NCI-H2196 (cell line): ENCODE results near the gene DPH7.
"Not testable (repeated sequence)": the region's sequence is repeated elsewhere in the genome, so short reads cannot be mapped to it uniquely, and the experiment has no call there.

Experiments
- DNase-seq: peaks from one replicate; lab custom pipeline; 2025; ENCODE audit not compliant: unreplicated experiment; lab: John Stamatoyannopoulos, UW

The DPH7 gene

DNA sequence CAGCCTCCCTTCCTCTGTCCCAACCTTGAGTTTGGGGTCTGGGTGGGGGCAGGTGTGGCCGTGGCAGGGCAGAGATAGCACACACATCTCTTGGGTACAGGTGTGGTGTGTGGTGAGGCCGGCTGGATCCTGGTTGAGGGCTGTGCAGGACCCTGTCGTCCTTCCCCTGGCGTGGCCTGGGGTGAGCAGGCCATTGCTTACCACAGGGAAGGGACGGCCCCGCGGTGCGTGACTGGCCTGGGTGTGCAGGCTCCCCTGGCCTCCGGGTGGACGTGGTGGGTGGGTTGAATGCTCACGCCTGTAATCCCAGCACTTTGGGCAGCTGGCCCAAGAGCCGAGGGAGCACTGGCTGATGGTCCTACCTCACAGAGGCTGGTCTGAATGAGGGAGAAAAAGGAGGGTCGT lies 28.0 kb upstream of the DPH7 start:
- DNase-seq, result no peak

DNA sequence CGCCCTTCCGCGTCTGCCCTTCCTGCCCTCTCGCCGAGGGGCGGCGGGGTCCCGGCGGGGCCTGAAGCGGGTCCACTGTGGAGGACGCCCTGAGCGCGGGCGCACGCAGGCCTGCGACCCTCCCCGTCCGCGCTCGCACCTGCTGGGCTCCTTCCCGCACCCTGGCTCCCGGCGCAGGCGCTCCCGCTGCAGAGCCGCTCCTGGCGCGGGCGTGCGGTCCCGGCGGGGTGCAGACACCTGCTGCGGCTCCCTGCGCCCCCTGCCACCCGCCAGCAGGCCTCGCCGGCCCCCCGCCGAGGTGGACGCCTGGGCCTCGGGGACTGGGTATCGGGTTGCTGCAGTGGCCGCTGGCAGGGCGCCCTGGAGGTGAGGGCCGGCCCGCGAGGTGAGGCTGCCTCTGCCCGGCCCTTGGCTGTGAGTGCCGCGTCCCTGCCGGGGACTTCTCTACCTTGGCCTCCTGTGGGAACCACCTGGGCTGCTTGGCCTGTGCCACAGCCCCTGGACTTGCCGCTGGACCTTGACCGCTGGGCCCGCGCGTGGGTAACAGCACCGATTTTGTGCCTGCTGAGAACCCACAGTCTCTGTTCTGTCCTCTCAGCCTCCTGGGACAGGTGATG lies 27.4 kb upstream of the DPH7 start:
- DNase-seq, result peak; percentile 38

DNA sequence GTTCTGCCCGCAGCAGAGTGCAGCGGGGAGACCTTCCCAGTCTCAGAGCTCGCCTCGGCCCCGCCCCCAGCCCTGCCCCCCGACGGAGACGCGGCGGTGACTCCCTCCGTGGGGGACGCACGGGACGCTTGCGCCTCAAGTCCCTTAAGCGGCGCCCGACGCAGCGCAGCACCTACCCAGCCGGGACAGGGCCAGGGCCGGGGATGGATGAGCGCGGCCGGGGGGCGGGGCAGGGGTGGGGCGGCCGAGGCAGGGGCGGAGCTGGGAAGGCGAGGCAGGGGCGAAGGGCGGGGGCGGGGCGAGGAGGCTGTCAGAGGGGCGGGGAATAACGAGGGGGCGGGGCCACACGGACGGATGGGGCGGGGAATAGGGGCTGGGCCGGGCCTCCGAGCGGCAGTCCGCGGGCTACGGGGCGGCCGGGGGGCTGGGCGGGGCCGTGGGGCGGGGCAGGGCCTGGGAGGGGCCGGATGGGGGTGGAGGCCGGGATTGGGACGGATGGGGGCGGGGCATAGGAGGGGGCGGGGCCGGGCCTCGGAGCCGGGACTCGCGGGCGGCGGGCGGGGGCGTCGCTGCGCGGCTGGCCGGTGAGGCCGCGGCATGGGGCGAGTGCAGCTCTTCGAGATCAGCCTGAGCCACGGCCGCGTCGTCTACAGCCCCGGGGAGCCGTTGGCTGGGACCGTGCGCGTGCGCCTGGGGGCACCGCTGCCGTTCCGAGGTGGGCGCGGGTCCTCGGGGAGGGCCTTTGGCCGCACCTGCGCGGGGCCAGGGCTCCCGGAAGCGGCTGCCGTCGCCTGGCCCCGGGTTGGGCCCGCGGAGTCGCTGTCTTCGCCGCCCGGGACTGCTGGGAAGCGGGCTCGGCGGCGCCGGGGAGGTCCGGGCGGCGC lies 26.6 kb upstream of the DPH7 start, which contains the start of gene ARRDC1:
ARRDC1 (plus strand) TSS at position 566 of the 884 bp plus-strand sequence; CDS start at position 598, 32 bp downstream.
- peak; percentile 94 for DNase-seq

DNA sequence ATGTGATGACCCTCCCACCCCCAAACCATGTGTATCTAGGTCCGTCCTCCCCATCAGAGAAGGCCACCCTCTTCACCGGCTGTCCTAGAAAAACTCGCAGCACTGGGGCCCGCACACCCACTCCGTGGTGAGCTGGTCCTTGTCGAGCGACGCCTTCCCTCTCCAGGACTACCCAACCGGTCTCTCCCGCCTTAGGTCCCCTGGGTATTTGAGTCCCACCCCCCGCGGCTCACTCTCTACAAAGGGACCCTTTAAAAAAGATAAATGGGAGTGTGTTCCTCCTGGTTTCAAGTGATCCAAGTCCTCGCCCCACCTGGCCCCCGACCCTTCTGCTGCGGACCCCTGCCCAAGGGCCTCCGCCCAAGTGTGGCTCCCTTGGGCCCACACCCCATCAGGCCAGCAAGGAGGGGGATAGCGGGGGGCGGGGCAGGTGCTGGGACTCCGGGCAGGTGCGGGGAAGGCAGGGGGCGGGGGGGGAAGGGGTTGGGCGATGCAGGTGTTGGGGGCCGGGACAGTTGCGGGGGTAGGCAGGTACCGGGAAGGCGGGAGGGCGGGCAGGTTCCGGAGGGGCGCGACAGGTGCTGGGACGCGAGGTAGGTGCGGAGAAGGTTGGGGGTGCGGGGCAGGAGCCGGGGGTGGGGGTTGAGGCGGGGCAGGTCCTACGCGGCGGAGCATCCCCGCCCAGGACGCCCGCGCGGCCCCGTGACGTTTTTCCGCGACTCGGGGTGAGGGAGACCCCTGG lies 25.8 kb upstream of the DPH7 start:
- DNase-seq, result no peak

DNA sequence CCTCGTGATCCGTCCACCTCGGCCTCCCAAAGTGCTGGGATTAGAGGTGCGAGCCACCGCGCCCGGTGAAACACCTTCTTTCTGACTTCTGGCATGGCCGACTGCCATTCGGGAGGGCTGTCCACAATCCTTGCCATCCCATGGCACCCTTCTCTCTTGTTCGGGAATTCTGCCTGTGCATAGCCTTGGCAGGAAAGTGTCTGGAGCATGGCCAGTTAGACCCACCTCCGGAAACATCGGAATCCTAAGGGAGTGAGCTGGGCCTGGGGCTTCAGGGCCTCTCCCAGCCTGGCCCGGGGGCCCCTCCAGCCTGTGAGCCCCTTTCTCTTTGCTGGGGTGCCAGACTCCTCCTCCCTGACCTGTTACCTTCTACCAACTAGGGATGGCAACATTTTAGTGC lies 25.2 kb upstream of the DPH7 start:
- DNase-seq, result no peak

DNA sequence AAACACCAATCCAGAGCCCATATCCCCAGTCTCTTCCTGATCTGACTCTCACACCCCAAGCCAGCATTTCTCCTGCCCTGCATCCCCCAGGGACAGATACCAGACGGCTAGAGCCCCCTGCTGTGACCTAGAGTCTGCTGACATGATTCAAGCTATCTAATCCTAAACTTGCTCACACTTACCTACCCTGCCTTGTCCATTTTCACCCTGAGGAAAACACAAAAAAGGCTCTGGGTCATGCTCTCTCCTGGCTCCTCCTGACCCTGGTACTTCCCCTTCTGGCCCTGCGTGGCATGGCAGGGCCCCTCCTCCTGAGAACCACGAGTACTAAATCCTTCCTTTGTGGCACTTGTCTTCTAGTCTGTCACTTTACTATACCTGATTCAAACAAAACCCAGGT lies 23.9 kb upstream of the DPH7 start:
- DNase-seq, result no peak

DNA sequence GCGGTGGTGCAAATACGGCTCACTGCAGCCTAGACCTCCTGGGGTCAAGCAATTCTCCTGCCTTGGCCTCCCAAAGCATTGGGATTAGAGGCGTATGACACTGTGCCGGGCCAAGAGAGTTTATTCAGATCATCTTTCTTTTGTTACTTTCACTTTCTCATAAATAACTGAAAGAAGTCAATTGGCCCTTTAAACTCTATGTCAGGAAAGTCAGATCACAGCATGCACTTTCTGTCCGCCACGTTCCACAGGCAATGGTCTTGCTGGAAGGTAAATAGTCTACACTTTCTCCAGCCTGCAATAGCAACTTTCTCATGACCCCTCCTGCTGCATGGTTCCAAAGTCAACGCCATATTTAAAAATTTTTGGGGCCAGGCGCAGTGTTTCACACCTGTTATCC lies 20.2 kb upstream of the DPH7 start:
- no peak for DNase-seq

DNA sequence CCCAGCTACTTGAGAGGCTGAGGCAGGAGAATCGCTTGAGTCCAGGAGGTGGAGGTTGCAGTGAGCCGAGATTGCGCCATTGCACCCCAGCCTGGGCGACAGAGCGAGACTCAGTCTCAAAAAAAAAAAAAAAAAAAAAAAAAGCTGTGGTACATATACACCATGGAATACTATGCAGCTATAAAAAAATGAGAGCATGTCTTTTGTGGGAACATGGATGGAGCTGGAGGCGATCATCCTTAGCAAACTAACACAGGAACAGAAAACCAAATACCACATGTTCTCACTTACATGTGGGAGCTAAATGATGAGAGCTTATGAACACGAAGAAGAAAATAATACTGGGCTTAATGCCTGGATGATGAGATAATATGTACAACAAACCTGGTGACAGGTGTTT lies 17.9 kb upstream of the DPH7 start:
- not testable (repeated sequence) for DNase-seq

DNA sequence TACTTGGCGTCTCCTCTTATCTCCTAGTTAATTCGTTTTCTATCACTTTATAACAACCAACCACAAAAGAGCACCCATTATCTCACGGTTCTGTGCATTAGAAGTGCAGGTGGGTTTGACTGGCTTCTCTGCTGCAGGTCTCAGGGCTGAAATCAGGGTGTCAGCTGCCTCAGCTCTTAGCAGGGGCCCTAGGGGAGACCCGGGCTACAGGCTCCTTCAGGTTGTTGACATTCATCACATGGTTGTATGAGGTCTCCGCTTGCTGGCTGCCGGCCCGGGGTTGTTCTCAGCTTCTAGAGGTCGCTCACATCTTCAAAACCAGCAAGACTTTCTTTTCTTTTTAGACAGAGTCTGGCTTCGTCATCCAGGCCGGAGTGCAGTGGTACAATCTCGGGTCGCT lies 14.5 kb upstream of the DPH7 start:
- peak; percentile 23 for DNase-seq

DNA sequence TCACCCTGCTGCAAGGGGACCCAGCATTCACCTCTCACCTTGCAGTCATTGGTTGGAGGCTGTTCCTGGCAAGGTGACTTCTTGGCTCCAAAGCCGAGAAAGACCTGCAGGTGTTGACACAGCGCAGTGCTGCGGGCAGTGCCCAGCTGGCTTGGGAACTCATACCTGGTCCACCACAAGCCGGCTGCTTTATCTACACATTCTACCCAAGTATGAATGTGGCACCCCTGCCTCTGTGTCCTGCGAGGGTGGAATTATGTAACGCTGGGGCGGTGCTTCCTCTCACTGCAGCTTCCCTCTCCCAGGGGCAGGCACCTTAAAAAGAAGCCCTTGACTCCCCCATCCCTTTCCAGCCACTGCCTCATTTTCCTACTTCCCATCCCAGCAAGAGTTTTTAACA lies 14.0 kb upstream of the DPH7 start:
- peak; percentile 65 for DNase-seq

DNA sequence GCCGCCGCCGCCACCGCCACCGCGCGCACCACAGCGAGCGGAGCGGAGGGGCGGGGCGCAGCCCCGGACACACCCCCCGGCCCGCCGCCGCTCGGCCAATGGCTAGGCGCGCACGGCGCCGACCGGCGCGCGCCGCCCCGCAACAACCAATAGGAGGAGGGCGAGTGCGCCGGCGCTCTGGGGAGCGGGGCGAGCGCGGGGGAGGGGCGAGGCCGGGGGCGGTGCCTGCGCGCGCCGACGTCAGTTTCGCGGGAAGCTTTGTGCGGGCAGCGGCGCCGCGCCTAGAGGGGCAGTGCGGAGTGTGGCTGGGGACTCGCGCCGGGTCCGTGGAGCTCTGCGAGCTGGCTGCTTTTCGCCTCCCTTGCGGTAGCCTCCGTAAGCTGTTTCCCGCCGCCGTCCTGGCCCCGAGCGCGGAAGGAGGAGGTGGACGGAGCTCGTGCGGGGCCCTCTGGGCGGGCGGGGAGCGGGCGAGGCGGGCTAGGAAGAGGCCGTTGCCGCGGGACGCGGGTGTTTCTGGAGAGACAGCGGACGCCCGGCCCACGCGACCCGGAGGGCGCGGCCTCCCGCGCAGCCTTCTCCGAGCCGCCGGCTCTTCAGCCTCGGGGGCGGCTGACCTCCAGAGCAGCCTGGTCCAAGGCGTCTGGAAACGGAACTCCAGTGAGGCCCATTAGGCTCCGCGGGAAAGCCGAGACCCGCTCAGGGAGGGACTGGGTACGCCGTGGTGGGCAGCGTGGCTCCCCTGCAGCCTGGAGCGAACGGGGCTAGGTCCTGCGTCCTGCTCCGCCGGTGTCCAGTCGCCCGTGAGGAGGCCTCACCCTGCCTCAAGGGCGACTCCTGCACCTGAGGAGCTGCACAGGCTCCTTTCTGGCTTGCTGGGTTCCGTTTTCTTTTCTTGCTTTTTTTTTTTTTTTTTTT lies 12.0 kb upstream of the DPH7 start, which contains the start of gene ZMYND19:
ZMYND19 (minus strand) TSS at position 44 of the 915 bp plus-strand sequence. CDS start 249 bp downstream, outside the sequence.
- peak; percentile 92 for DNase-seq

DNA sequence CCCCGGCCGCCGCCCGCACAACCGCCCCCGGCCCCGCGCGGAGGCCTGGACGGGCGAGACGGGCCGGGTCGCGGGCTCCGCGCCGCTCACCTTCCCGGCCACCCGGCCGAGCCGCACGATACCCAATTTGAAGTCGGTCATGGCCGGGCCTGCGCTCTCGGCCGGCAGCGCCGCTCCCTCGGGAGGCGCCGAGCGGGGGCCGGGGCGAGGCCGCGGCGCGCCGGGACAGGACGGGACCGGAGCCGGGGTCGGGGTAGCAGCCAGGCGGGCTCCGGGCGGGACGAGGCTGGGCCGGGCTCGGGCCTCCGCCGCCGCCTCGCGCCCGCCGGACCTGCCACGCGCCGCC lies 11.4 kb upstream of the DPH7 start:
- DNase-seq, result no peak

DNA sequence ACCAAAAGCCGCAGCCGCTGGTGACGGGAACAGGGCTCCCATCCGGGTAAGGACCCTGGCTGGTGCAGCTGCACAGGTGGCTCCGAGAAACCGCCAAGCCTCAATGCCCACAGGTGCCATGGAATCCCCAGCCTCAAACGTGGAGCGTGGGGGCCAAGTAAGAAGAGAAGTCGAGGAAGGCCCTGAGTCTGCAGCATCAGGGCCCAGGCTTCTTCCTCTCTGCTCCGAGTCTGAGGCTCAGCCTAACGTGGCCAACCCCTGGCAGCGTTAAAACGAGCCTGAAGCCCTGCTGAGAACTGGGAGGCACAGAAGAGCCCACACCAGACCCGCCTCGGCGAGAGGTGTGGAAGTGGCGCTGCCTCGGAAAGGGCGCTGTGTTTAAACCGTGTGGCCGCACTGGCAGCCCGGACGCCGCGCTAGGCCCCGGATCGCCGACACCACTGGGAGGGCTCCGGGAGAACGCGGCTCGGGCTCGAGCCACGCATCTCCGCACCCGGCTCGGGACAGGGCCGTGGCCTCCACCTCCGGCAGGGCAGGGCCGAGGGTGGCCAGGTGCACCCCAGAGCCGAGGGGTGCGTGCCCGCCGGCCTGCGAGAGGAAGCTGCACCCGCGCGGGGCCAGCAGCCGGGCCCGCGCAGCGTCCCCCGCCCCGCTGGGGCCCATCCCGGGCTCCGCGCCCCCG lies 10.9 kb upstream of the DPH7 start:
- no peak for DNase-seq

DNA sequence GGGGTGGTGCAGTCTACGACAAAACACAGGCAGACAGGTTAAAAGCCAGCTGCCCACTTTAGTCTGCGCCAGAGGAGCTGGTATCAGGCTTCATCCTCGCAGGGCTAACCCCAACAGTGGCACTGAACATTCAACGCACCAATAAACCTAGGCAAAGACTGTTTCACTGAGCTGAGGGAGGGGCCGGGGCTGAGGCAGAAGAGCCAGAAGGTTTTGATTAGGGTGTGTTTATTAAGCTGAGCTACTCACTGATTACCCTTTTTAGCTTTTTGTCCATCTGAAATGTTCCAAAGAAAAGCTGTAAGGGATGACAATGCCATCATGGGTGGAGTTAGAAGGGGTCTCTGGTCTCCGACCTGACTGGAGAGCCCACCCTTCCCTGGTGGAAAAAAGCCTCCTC lies 10.2 kb upstream of the DPH7 start:
- no peak for DNase-seq

DNA sequence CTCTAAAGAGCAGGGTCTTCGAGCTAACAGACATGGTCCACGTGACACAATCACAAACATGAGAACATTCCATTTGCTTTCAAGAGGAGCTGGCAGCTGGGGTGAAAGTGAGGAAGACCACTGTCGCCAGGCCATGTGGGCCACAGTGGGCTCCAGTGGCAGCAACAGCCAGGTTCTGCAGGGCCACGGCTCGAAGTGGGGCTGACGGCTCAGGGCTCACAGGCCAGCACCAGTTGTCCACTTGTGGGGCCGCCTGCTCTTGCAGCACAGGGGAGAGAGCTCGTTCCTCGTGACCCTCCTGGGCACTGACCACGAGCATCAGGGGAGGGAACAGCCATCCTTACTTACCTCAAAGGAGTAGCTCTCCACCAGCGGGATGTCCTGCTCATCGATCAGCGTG lies 9.6 kb upstream of the DPH7 start:
- no peak for DNase-seq

DNA sequence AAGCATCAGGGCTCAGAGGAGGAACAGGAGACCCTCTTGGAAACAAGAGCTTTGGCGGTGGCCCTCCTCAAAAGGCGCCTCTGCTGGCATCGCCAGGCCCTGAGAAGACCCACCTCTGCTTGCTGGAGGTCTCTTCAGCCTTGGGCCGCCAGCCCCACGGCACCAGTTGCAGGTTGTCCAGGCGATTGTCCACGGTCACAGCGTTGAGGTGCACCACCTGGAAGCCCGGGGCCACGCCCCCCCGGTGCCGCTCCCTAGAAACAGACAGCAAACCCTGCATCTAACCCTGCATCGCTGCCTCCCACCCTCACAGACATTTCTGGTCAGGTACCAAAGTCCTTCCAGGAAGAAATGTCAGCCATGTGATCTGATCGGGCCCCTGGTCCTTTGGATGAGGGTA lies 8.1 kb upstream of the DPH7 start:
- no peak for DNase-seq

DNA sequence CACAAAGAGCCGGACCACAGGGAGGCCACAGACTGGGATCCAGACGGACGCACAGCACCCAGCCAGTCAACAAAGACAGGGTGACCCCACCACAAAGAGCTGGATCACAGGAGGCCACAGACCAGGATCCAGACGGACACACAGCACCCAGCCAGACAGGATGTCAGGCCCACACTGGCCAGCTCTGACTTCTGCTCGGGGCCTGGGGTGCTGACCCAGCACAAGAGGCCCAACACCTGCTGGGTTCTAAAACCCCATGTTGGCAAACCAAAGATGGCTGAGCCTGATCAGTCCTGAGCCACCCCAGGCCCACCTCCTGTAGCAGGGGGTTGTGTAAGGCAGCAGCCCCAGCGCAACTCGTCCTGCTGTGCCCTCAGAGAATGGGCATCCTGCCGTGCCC lies 5.2 kb upstream of the DPH7 start:
- DNase-seq, result no peak

DNA sequence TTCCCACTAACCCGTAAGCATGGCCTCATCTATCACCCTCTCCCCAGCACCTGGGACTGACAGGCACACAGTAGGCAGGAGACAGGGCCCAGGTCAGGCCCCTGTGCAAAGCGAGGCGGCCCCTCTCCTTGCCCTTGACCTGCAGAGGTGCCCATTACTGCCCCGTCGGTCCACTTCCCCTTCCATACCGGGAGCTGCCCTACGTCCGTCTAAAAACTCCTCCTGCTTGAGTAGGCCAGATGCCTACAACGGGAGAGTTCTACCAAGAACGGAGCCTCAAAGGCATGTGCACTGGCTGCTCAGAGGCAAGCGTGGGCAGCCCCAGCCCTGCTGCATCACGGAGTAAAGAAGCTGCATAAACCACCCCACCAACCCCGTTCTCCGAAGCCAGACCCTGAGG lies 4.6 kb upstream of the DPH7 start:
- DNase-seq, result no peak

DNA sequence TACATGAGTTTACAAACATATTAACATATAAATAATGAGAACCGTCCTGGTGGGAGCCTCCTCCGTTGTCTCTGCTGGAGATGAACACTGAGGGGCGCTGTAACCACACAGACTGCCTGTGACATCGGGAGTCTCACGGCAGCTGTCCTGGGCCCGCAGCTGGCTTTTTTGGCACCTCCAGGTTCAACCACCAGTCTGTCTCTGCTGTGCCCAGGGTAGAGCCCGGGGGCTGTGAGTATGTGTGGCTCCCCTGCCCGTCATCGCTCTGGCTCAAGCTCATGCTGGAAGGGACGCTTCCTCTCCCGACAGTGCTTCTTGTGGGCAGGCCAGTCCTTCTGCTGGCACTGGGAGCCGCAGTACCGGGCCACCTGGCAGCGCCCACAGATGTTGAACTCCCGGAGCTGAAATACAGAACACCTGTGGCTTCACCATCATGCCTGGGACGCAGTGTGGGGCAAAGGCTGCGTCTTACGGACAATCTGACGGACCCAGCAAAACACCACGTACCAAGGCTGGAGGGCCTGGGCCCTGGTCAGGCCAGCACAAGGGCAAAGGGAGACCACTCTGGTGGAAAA lies 3.6 kb upstream of the DPH7 start:
- peak; percentile 24 for DNase-seq
